GM18951 (cell line): ENCODE measurements around the gene ESYT1.
A peak's percentile ranks its signal among the peaks of the same experiment; 100 is the strongest.

Experiments used
- POLR2A ChIP-seq: IDR thresholded peaks from 4 replicates; pipeline ENCODE4 v1.6.1; 2011; ENCODE audit warnings: mild to moderate bottlenecking; ENCODE audit not compliant: insufficient read length, insufficient read depth; ENCODE audit errors: extremely low read depth
- in situ Hi-C: fragments of 300-500 bp; cut with MboI; formaldehyde crosslinking; loops from one replicate; pipeline ENCODE4 v1.12.0; 2022; ENCODE audit warnings: low sequenced_read_pairs, mixed read lengths, inconsistent platforms; ENCODE audit not compliant: unreplicated experiment

Gene ESYT1

GRCh38 chr12:56188131-56188777 is 60.2 kb downstream of the ESYT1 start:
- in situ Hi-C loops: no loop called here
- TF ChIP-seq POLR2A: no peak

DNA sequence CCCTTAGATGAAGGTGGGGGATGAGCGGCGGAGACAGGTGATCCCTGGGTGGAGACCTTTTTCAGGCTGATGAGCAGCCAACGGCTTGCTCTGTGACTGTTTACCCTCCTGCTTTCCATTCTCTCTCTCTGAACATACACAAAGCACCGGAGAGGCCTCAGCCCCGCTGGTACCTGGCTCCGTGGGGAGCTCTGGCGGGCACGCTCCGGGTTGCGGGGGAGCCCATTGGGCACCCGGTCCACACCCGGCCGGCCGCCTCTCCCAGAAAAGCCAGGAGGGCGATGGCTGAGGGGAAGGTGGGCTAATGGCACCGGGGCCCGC is 60.7 kb downstream of the ESYT1 start:
- TF ChIP-seq POLR2A: no peak
- in situ Hi-C loops: no loop called here

DNA sequence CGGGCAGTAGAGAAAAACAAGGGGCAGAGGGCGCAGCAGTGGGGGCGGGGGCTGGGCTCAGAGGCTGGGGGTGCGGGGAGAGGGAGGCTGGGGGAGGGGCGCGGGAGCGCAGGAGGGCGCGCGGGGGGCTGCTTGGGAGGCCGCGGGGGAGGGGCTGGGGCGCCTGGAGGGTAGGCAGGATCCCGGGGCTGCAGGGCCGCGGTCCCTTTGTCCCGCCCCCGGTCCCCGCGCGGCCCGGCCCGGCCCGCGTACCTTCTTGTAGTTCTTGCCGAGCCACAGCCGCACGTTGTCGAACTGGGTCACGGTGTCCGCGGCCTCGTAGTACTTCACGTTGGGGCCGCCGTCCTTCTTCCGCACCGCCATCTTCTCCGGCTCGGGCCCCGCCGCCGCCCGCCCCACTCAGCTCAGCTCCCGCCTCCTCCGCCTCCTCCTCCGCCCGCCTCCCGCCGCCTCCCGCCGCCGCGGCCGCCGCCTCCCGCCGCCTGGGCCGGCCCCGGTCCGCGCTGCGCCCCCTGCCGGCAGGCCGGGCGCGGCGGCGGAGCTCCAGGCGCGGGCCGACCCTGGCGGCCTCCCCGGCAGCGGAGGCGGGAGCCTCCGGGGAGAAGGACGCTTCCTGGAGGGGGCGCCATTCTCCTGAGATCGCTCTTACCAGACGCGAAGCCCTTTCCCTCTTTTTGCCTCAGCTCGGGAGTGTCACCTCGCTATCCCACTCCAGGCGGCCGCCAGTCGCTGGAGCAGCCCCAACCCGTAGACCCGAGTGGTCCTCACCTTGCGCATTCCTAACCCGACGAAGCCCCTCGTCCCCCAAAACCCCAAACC is 61.2 kb downstream of the ESYT1 start, which contains the start of gene SMARCC2:
SMARCC2 (minus strand) TSS at position 385 of the 819 bp plus-strand sequence; CDS start at position 363, 22 bp downstream.
- TF ChIP-seq POLR2A: peak; percentile 58
- in situ Hi-C loops: no loop called here

- TF ChIP-seq POLR2A: peak; percentile 20
- in situ Hi-C loops: loop anchor here (10.0 kb wide), 1 partner anchor 275 kb away; the partner anchor contains the start of gene SPRYD4
These were observed 62.0 kb downstream of the ESYT1 start for GRCh38 chr12:56189918-56190694.

DNA sequence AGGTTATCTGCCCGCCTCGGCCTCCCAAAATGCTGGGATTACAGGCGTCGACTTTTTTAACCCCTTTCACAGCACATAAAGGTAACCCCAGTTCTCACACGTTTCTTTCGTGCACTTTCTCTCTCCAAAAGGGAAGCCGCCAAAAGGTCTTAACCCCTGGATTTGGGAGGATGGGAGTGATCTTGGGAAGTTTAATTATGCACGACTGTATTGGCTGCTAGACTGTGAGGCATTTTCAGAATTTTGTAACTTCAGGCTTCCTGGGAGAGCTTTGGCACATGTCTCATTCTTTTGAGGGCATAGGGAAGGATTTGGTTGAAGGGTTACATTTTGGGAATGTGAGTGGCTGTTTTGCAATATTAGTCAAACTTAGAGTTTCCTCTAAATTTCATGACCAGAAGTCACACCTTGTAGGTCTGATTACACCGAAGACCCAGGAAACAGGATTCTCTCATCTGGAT is 62.7 kb downstream of the ESYT1 start:
- in situ Hi-C loops: loop anchor here (10.0 kb wide), 1 partner anchor 274 kb away; the partner anchor contains the start of gene SPRYD4
- no peak for TF ChIP-seq POLR2A

DNA sequence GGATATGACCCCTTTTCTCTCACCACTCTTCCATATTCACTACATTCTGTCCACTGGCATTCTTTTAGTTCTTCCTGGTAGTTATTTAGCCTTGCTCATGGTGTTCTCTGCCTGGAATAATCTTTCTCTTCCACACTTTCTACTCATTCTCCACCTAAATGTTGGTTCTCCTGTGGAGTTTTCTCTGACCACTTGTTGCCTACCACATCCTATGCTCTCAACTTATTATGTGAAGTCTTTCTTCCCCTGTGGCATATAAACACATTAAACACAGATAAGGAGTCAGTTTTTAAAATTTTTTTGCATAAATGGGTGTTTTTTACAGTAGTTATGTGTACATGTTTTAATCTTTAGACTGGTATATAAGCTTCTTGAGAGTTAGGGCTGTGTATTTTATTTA is 64.5 kb downstream of the ESYT1 start:
- no peak for TF ChIP-seq POLR2A
- in situ Hi-C loops: loop anchor here (10.0 kb wide), 1 partner anchor 272 kb away; the partner anchor contains the start of gene SPRYD4

- in situ Hi-C loops: loop anchor here (10.0 kb wide), 1 partner anchor 272 kb away; the partner anchor contains the start of gene SPRYD4
- TF ChIP-seq POLR2A: peak; percentile 14
These were observed 65.0 kb downstream of the ESYT1 start for GRCh38 chr12:56193025-56193578.
